SK-N-DZ (cell line): ENCODE results near the gene ARHGEF16.

Source experiments
- DNase-seq: peaks from one replicate; pipeline ENCODE4 v3.0.0-alpha.2; 2015; ENCODE audit warnings: low spot score

The ARHGEF16 gene

GRCh38 chr1:3422638-3423037, 31.8 kb upstream of the ARHGEF16 start:
- no peak for DNase-seq

- no peak for DNase-seq
Observed at GRCh38 chr1:3423245-3423829, 31.1 kb upstream of the ARHGEF16 start.

- no peak for DNase-seq
Observed at GRCh38 chr1:3423896-3424611, 30.4 kb upstream of the ARHGEF16 start.

GRCh38 chr1:3425486-3426215, 28.8 kb upstream of the ARHGEF16 start:
- no peak for DNase-seq

GRCh38 chr1:3426956-3427535, 27.4 kb upstream of the ARHGEF16 start:
- no peak for DNase-seq

- no peak for DNase-seq
Observed at GRCh38 chr1:3427711-3428704, 26.5 kb upstream of the ARHGEF16 start.

- no peak for DNase-seq
Observed at GRCh38 chr1:3428899-3429298, 25.6 kb upstream of the ARHGEF16 start.

GRCh38 chr1:3429320-3429719, 25.1 kb upstream of the ARHGEF16 start:
- DNase-seq: no peak

- DNase-seq: no peak
Observed at GRCh38 chr1:3429766-3430165, 24.7 kb upstream of the ARHGEF16 start.

- no peak for DNase-seq
Observed at GRCh38 chr1:3430406-3430805, 24.1 kb upstream of the ARHGEF16 start.

- DNase-seq: no peak
Observed at GRCh38 chr1:3430820-3431219, 23.6 kb upstream of the ARHGEF16 start.

GRCh38 chr1:3431266-3431665, 23.2 kb upstream of the ARHGEF16 start:
- no peak for DNase-seq

GRCh38 chr1:3431686-3432085, 22.8 kb upstream of the ARHGEF16 start:
- no peak for DNase-seq

GRCh38 chr1:3432306-3432705, 22.2 kb upstream of the ARHGEF16 start:
- DNase-seq: no peak

GRCh38 chr1:3433076-3433475, 21.4 kb upstream of the ARHGEF16 start:
- no peak for DNase-seq

- DNase-seq: no peak
Observed at GRCh38 chr1:3433596-3434320, 20.7 kb upstream of the ARHGEF16 start.

GRCh38 chr1:3434406-3435110, 19.9 kb upstream of the ARHGEF16 start:
- no peak for DNase-seq

GRCh38 chr1:3435666-3436065, 18.8 kb upstream of the ARHGEF16 start:
- no peak for DNase-seq

- DNase-seq: no peak
Observed at GRCh38 chr1:3436451-3436850, 18.0 kb upstream of the ARHGEF16 start.

GRCh38 chr1:3436901-3437300, 17.6 kb upstream of the ARHGEF16 start:
- no peak for DNase-seq
